ENCODE data around the gene FGFBP3.
"Not testable (repeated sequence)": the region's sequence is repeated elsewhere in the genome, so short reads cannot be mapped to it uniquely, and the experiment has no call there.

GRCh38 chr10:91894261-91894685 lies 15.0 kb downstream of the FGFBP3 start:
- not testable (repeated sequence) for TF ChIP-seq DPF2 (CRISPR knock-in tag; IDR thresholded peaks at IDR 0.05; ENCODE audit: borderline replicate concordance, low read depth); EZH2 (conservative IDR thresholded peaks at IDR 0.05; ENCODE audit: low read depth, low read length); ZNF710 (CRISPR knock-in tag; IDR thresholded peaks at IDR 0.05; ENCODE audit: borderline replicate concordance); POLR2AphosphoS5 (IDR thresholded peaks at IDR 0.05; ENCODE audit: low read depth, low read length); MAFG (CRISPR knock-in tag; IDR thresholded peaks at IDR 0.05)
- TF ChIP-seq, protein P1, sequence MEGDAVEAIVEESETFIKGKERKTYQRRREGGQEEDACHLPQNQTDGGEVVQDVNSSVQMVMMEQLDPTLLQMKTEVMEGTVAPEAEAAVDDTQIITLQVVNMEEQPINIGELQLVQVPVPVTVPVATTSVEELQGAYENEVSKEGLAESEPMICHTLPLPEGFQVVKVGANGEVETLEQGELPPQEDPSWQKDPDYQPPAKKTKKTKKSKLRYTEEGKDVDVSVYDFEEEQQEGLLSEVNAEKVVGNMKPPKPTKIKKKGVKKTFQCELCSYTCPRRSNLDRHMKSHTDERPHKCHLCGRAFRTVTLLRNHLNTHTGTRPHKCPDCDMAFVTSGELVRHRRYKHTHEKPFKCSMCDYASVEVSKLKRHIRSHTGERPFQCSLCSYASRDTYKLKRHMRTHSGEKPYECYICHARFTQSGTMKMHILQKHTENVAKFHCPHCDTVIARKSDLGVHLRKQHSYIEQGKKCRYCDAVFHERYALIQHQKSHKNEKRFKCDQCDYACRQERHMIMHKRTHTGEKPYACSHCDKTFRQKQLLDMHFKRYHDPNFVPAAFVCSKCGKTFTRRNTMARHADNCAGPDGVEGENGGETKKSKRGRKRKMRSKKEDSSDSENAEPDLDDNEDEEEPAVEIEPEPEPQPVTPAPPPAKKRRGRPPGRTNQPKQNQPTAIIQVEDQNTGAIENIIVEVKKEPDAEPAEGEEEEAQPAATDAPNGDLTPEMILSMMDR (CRISPR knock-in tag; IDR thresholded peaks at IDR 0.05): not testable (repeated sequence)

Measured in HepG2 (cell line).